ENCODE data around the gene B4GALT2.

B4GALT2 gene

GRCh38 chr1:44008259-44008658 lies 29.2 kb downstream of the B4GALT2 start:
- no peak for DNase-seq

GRCh38 chr1:44010935-44011471 lies 32.0 kb downstream of the B4GALT2 start:
- no peak for DNase-seq

GRCh38 chr1:44012404-44012803 lies 33.4 kb downstream of the B4GALT2 start:
- DNase-seq, result no peak

- DNase-seq, result peak; percentile 61
Measured at GRCh38 chr1:44012941-44013609, 34.1 kb downstream of the B4GALT2 start.

- no peak for DNase-seq
Measured at GRCh38 chr1:44013949-44014348, 34.9 kb downstream of the B4GALT2 start.

- DNase-seq, result peak; percentile 26
Measured at GRCh38 chr1:44014365-44015104, 35.5 kb downstream of the B4GALT2 start.

- DNase-seq, result no peak
Measured at GRCh38 chr1:44015206-44015605, 36.2 kb downstream of the B4GALT2 start.

GRCh38 chr1:44016041-44016889 lies 37.3 kb downstream of the B4GALT2 start:
- DNase-seq, result no peak

GRCh38 chr1:44016890-44017400 lies 37.9 kb downstream of the B4GALT2 start:
- no peak for DNase-seq

GRCh38 chr1:44019466-44019948 lies 40.5 kb downstream of the B4GALT2 start:
- DNase-seq, result no peak

- no peak for DNase-seq
Measured at GRCh38 chr1:44020464-44020863, 41.5 kb downstream of the B4GALT2 start.

- no peak for DNase-seq
Measured at GRCh38 chr1:44021156-44021555, 42.1 kb downstream of the B4GALT2 start.

- no peak for DNase-seq
Measured at GRCh38 chr1:44021581-44022321, 42.7 kb downstream of the B4GALT2 start.

GRCh38 chr1:44024031-44024902 lies 45.3 kb downstream of the B4GALT2 start:
- DNase-seq, result no peak

- DNase-seq, result no peak
Measured at GRCh38 chr1:44024903-44025525, 46.0 kb downstream of the B4GALT2 start.

- no peak for DNase-seq
Measured at GRCh38 chr1:44025816-44026215, 46.8 kb downstream of the B4GALT2 start.

GRCh38 chr1:44027320-44027719 lies 48.3 kb downstream of the B4GALT2 start:
- no peak for DNase-seq

GRCh38 chr1:44029260-44029910 lies 50.4 kb downstream of the B4GALT2 start:
- DNase-seq, result no peak

GRCh38 chr1:44029911-44030604 lies 51.0 kb downstream of the B4GALT2 start:
- DNase-seq, result peak; percentile 98
